ENCODE measurements around the gene ATP5PO.
A peak's percentile ranks its signal among the peaks of the same experiment; 100 is the strongest.
"Not testable (repeated sequence)": the region's sequence is repeated elsewhere in the genome, so short reads cannot be mapped to it uniquely, and the experiment has no call there.

The ATP5PO gene

DNA sequence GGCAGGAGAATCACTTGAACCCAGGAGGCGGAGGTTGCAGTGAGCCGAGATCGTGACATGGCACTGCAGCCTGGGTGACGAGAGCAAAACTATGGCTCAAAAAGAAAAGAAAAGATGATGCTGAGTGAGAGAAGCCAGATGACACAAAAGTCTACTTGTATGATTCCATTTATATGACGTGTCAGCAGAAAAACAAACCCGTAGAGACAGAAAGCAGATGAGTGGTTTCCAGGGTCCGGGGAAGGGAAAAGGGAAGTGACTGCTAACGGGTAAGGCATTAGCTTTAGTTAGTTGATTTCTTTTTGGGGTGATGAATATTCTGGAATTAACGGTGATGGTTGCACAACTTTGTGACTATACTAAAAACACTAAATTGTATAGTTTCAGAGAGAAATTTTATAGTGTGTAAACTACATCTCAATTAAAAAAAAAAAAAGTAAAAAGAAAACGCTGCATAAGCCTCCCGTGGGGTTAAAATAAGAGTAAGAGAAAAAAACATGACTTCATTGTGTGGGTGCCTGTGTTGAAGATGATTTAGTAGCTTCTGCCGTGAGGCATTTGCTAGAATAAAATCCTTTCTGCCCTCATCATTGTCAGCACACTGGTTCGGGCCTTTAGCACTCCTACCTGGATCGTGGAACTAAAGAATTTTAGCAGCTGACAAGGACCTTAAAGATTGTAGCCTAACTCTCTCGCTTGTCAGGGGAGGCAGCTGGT lies 24.7 kb upstream of the ATP5PO start:
- H3K36me3 ChIP-seq (ENCODE audit: control insufficient read depth, insufficient read depth, low read length) = peaks cover 2% of the 10 kb centered on the region
- H3K27ac ChIP-seq (ENCODE audit: insufficient read depth, low read length, poor library complexity, severe bottlenecking) = no peak overlapping the region
- no peak overlapping the region for H3K4me3 ChIP-seq (ENCODE audit: insufficient read depth, low read depth, low read length, poor library complexity, severe bottlenecking)
- no peaks in the 10 kb centered on the region for H3K9me3 ChIP-seq (ENCODE audit: control insufficient read depth, low read length)
- H3K27me3 ChIP-seq (replicated peaks; ENCODE audit: control insufficient read depth, insufficient read depth, low read length, poor library complexity, severe bottlenecking) = no peaks in the 10 kb centered on the region
- DNase-seq = no peak
- H3K4me1 ChIP-seq (ENCODE audit: control insufficient read depth, insufficient read depth, low read length, poor library complexity, severe bottlenecking) = peaks cover 30% of the 10 kb centered on the region

DNA sequence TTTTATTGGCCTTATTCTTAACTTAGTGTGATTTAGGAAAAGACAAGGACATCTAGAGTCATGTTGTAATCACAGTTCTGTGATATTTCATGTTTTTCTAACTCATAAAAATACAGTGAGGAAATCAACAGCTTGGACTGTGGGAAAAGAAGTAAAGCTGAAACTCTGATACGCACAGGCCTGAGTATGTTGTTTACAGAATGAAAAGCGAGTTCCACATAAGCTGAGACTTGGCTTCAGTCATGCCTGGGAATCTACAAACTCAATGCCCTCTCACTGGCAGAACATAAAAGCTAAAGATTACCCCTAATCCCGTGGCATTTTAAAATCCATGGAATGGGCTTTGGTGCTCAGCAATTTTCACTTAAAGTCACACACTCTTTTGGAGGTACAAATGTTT lies 23.6 kb upstream of the ATP5PO start:
- no peak for DNase-seq
- no peak overlapping the region for H3K4me3 ChIP-seq (ENCODE audit: insufficient read depth, low read depth, low read length, poor library complexity, severe bottlenecking)
- H3K27me3 ChIP-seq (replicated peaks; ENCODE audit: control insufficient read depth, insufficient read depth, low read length, poor library complexity, severe bottlenecking) = no peaks in the 10 kb centered on the region
- peaks cover 2% of the 10 kb centered on the region for H3K36me3 ChIP-seq (ENCODE audit: control insufficient read depth, insufficient read depth, low read length)
- H3K4me1 ChIP-seq (ENCODE audit: control insufficient read depth, insufficient read depth, low read length, poor library complexity, severe bottlenecking) = peaks cover 39% of the 10 kb centered on the region
- no peaks in the 10 kb centered on the region for H3K9me3 ChIP-seq (ENCODE audit: control insufficient read depth, low read length)
- H3K27ac ChIP-seq (ENCODE audit: insufficient read depth, low read length, poor library complexity, severe bottlenecking) = no peak overlapping the region

GRCh38 chr21:33938381-33938780 lies 22.8 kb upstream of the ATP5PO start:
- no peak for DNase-seq
- no peaks in the 10 kb centered on the region for H3K9me3 ChIP-seq (ENCODE audit: control insufficient read depth, low read length)
- no peaks in the 10 kb centered on the region for H3K27me3 ChIP-seq (replicated peaks; ENCODE audit: control insufficient read depth, insufficient read depth, low read length, poor library complexity, severe bottlenecking)
- H3K36me3 ChIP-seq (ENCODE audit: control insufficient read depth, insufficient read depth, low read length) = peaks cover 2% of the 10 kb centered on the region
- no peak overlapping the region for H3K4me3 ChIP-seq (ENCODE audit: insufficient read depth, low read depth, low read length, poor library complexity, severe bottlenecking)
- peak overlapping the region; percentile 95 for H3K27ac ChIP-seq (ENCODE audit: insufficient read depth, low read length, poor library complexity, severe bottlenecking)
- peaks cover 47% of the 10 kb centered on the region for H3K4me1 ChIP-seq (ENCODE audit: control insufficient read depth, insufficient read depth, low read length, poor library complexity, severe bottlenecking)

DNA sequence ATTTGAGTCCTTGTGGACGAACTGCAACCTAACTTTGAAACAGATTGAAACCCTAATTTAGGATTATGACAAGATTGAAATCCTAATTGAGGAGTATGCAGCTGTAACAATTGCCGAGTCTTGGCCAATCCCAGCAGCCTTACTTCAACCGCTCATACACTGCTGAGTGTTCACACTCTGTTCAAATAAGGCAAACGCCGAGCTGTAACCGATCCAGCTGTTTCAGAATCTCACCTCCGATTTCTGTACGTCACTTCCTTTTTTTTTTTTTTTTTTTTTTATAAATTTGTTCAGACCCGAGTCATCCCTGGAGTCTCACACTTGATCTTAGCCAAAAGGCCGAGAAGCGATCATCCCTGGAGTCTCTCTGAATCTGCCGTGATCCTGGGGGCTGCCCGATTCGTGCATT lies 22.3 kb upstream of the ATP5PO start:
- Histone ChIP-seq H3K4me1 (ENCODE audit: control insufficient read depth, insufficient read depth, low read length, poor library complexity, severe bottlenecking) (peaks cover 51% of the 10 kb centered on the region), H3K36me3 (ENCODE audit: control insufficient read depth, insufficient read depth, low read length) (no peaks in the 10 kb centered on the region), H3K27me3 (replicated peaks; ENCODE audit: control insufficient read depth, insufficient read depth, low read length, poor library complexity, severe bottlenecking) (no peaks in the 10 kb centered on the region), H3K27ac (ENCODE audit: insufficient read depth, low read length, poor library complexity, severe bottlenecking) (peak overlapping the region; percentile 95), H3K9me3 (ENCODE audit: control insufficient read depth, low read length) (no peaks in the 10 kb centered on the region), H3K4me3 (ENCODE audit: insufficient read depth, low read depth, low read length, poor library complexity, severe bottlenecking) (no peak overlapping the region)
- peak in 2 of 3 donors; percentile 16 to 50 for DNase-seq

DNA sequence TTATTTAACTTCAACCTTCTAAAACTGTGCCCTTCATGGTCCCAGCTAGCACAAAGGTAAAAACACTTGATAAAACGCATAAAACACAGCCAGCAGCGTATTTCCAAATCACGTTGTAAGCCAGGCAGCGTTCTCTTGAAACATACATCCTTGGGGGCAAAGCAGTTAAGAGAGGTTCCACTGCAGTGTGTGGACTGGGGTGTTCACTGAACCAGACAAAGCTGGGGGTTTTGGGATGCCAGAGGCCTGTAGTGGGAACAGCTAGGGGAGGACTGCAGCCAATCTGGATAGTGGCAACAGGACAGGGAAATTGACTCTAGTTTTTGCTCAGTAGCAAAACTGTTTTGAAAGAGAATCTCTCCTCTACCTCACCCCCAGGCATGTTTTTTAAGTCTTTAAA lies 21.5 kb upstream of the ATP5PO start:
- Histone ChIP-seq H3K4me1 (ENCODE audit: control insufficient read depth, insufficient read depth, low read length, poor library complexity, severe bottlenecking) (peaks cover 57% of the 10 kb centered on the region), H3K36me3 (ENCODE audit: control insufficient read depth, insufficient read depth, low read length) (no peaks in the 10 kb centered on the region), H3K27me3 (replicated peaks; ENCODE audit: control insufficient read depth, insufficient read depth, low read length, poor library complexity, severe bottlenecking) (no peaks in the 10 kb centered on the region), H3K4me3 (ENCODE audit: insufficient read depth, low read depth, low read length, poor library complexity, severe bottlenecking) (peak overlapping the region; percentile 27), H3K9me3 (ENCODE audit: control insufficient read depth, low read length) (no peaks in the 10 kb centered on the region), H3K27ac (ENCODE audit: insufficient read depth, low read length, poor library complexity, severe bottlenecking) (peak overlapping the region; percentile 95)
- DNase-seq = no peak

DNA sequence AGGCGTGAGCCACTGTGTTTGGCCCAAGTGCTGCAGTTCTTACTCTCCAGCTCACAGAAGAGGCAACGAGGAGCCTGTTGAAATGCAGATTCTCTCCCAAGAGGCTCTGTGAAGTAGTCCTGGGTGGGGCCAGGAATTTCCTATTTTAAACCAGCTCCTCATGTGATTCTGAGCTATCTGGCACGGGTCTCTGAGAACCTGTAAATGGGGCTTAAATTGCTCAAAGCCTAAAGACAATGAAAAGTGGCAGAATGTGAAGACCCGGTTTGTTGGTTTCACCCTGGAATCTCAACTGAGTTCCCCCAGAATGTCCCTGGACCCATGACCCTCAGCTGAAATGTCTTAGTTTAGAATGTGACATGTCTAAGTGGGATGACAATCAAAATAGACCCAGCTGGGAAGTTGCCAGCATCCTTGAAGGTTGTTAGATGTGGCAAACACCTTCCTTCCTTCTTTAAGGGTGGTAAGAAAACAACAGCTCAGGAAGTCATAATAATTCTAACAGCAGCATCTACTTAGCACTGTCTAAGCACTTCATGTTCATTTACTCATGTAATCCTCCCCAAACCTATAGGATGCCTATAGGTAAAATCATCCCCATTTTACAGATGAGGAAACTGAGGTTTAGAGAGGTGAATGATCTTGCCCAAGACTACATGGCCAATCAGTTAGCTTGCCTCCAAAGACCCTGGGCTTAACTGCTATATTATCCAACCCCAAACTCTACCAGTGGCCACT lies 20.9 kb upstream of the ATP5PO start:
- peak in 1 of 3 donors; percentile 58 for DNase-seq
- H3K27ac ChIP-seq (ENCODE audit: insufficient read depth, low read length, poor library complexity, severe bottlenecking) = peak overlapping the region; percentile 95
- H3K4me1 ChIP-seq (ENCODE audit: control insufficient read depth, insufficient read depth, low read length, poor library complexity, severe bottlenecking) = peaks cover 57% of the 10 kb centered on the region
- H3K4me3 ChIP-seq (ENCODE audit: insufficient read depth, low read depth, low read length, poor library complexity, severe bottlenecking) = peak overlapping the region; percentile 27
- no peaks in the 10 kb centered on the region for H3K9me3 ChIP-seq (ENCODE audit: control insufficient read depth, low read length)
- no peaks in the 10 kb centered on the region for H3K27me3 ChIP-seq (replicated peaks; ENCODE audit: control insufficient read depth, insufficient read depth, low read length, poor library complexity, severe bottlenecking)
- H3K36me3 ChIP-seq (ENCODE audit: control insufficient read depth, insufficient read depth, low read length) = no peaks in the 10 kb centered on the region

DNA sequence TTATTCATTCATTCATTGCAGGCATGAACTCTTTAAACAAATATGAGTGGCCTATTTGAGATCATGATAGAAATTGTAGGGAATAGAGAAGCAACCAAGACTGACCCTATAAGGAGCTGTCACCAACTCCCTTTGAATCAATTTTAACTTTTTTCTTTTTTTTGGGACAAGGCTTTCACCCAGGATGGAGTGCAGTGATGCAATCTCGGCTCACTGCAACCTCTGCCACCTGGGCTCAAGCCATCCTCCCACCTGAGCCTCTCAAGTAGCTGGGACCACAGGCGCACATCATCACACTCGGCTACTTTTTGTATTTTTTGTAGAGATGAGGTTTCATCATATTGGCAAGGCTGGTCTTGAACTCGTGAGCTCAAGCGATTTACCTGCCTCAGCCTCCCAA lies 17.1 kb upstream of the ATP5PO start:
- Histone ChIP-seq H3K27ac (ENCODE audit: insufficient read depth, low read length, poor library complexity, severe bottlenecking) (peak overlapping the region; percentile 95), H3K27me3 (replicated peaks; ENCODE audit: control insufficient read depth, insufficient read depth, low read length, poor library complexity, severe bottlenecking) (no peaks in the 10 kb centered on the region), H3K4me3 (ENCODE audit: insufficient read depth, low read depth, low read length, poor library complexity, severe bottlenecking) (peak overlapping the region; percentile 63), H3K4me1 (ENCODE audit: control insufficient read depth, insufficient read depth, low read length, poor library complexity, severe bottlenecking) (peaks cover 50% of the 10 kb centered on the region), H3K36me3 (ENCODE audit: control insufficient read depth, insufficient read depth, low read length) (no peaks in the 10 kb centered on the region), H3K9me3 (ENCODE audit: control insufficient read depth, low read length) (no peaks in the 10 kb centered on the region)
- no peak for DNase-seq

- Histone ChIP-seq H3K27me3 (replicated peaks; ENCODE audit: control insufficient read depth, insufficient read depth, low read length, poor library complexity, severe bottlenecking) (no peaks in the 10 kb centered on the region), H3K27ac (ENCODE audit: insufficient read depth, low read length, poor library complexity, severe bottlenecking) (peak overlapping the region; percentile 95), H3K36me3 (ENCODE audit: control insufficient read depth, insufficient read depth, low read length) (no peaks in the 10 kb centered on the region), H3K4me1 (ENCODE audit: control insufficient read depth, insufficient read depth, low read length, poor library complexity, severe bottlenecking) (peaks cover 41% of the 10 kb centered on the region), H3K9me3 (ENCODE audit: control insufficient read depth, low read length) (no peaks in the 10 kb centered on the region), H3K4me3 (ENCODE audit: insufficient read depth, low read depth, low read length, poor library complexity, severe bottlenecking) (peak overlapping the region; percentile 63)
- peak in 1 of 3 donors; percentile 12 for DNase-seq
These were observed 16.3 kb upstream of the ATP5PO start for GRCh38 chr21:33931799-33932390.

GRCh38 chr21:33931052-33931798 lies 15.6 kb upstream of the ATP5PO start:
- H3K4me3 ChIP-seq (ENCODE audit: insufficient read depth, low read depth, low read length, poor library complexity, severe bottlenecking) = peak overlapping the region; percentile 63
- not testable (repeated sequence) for H3K9me3 ChIP-seq (ENCODE audit: control insufficient read depth, low read length); H3K36me3 ChIP-seq (ENCODE audit: control insufficient read depth, insufficient read depth, low read length); H3K27me3 ChIP-seq (replicated peaks; ENCODE audit: control insufficient read depth, insufficient read depth, low read length, poor library complexity, severe bottlenecking)
- H3K27ac ChIP-seq (ENCODE audit: insufficient read depth, low read length, poor library complexity, severe bottlenecking) = peak overlapping the region; percentile 95
- H3K4me1 ChIP-seq (ENCODE audit: control insufficient read depth, insufficient read depth, low read length, poor library complexity, severe bottlenecking) = peaks cover 35% of the 10 kb centered on the region
- peak; percentile 56 to 74 (median 73) for DNase-seq
